Limb (tissue), 2 donors: Measurements from ENCODE around the gene TMCC2.
"Not testable (repeated sequence)": the region's sequence is repeated elsewhere in the genome, so short reads cannot be mapped to it uniquely, and the experiment has no call there.

ENCODE experiments used
- DNase-seq, 2 donors: peaks; one replicate each; pipeline ENCODE4 v3.0.0-alpha.2; 2016; ENCODE audit errors: extremely low spot score in 2 of 2

The TMCC2 gene

GRCh38 chr1:205279986-205280385 lies 52.2 kb downstream of the TMCC2 start:
- no peak for DNase-seq

GRCh38 chr1:205280666-205281395 lies 53.1 kb downstream of the TMCC2 start:
- DNase-seq, result not testable (repeated sequence)

- no peak for DNase-seq
These were observed 55.8 kb downstream of the TMCC2 start for GRCh38 chr1:205283270-205284147.

GRCh38 chr1:205284420-205285144 lies 56.8 kb downstream of the TMCC2 start:
- peak; percentile 16 to 54 for DNase-seq

- DNase-seq, result no peak
These were observed 57.8 kb downstream of the TMCC2 start for GRCh38 chr1:205285381-205286101.

- no peak for DNase-seq
These were observed 58.7 kb downstream of the TMCC2 start for GRCh38 chr1:205286335-205286950.

GRCh38 chr1:205287076-205287475 lies 59.3 kb downstream of the TMCC2 start:
- DNase-seq, result no peak

GRCh38 chr1:205287767-205288559 lies 60.2 kb downstream of the TMCC2 start:
- DNase-seq, result no peak

GRCh38 chr1:205291596-205291995 lies 63.9 kb downstream of the TMCC2 start:
- no peak for DNase-seq

GRCh38 chr1:205293350-205294074 lies 65.8 kb downstream of the TMCC2 start:
- DNase-seq, result no peak

- peak in 1 of 2 donors; percentile 14 for DNase-seq
These were observed 66.6 kb downstream of the TMCC2 start for GRCh38 chr1:205294175-205294917.

- DNase-seq, result no peak
These were observed 67.2 kb downstream of the TMCC2 start for GRCh38 chr1:205294934-205295333.

GRCh38 chr1:205296154-205296553 lies 68.4 kb downstream of the TMCC2 start:
- DNase-seq, result no peak

GRCh38 chr1:205297546-205298177 lies 69.9 kb downstream of the TMCC2 start:
- DNase-seq, result not testable (repeated sequence)

- DNase-seq, result peak in 1 of 2 donors; percentile 57
These were observed 70.6 kb downstream of the TMCC2 start for GRCh38 chr1:205298191-205298994.

GRCh38 chr1:205300149-205300548 lies 72.4 kb downstream of the TMCC2 start:
- no peak for DNase-seq

- peak in 1 of 2 donors; percentile 73 for DNase-seq
These were observed 73.6 kb downstream of the TMCC2 start for GRCh38 chr1:205301205-205301821.
